ENCODE results near the gene HOXB5. TPM values are rescaled to one million over a fixed set of nuclear protein-coding genes. Genes with fewer than 3 reads are reported as not detected.

Gene HOXB5
- total RNA-seq, 1 donor from 2014 or later = 31.1 TPM

DNA sequence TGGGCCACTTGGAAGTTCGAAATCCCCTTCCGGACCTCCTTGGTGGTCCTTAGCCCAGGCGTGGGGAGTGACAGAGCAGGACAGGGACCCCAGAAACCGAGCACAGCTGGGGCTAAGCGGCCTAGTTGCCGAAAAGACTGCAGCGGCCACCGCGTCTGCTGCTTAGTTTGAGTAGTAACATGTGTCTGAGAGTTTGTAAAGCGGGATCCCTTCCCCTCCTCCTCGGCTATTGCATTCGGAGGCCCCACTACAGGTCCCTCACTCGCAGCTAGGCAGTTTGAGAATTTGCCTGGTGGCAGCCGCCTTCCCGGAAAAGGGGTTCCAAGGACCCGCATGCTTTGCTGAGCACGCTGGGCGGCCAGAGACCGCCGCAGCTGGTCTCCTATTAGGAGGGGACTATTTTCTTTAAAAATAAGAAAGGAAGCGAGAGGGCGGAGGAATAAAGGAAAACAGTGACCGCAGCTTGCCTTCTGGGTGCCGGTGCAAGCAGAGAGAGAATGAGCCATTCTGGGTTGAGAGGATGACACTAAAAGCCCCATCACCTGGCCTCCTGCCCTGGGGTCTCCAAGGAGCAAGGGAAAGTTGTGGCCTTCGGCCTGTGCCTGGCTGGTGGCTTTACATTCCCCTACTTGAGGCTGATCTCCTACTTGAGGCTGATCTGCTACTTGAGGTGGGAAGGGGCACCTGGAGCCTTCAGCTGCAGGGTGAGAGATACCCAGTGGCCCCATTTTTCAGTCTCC is 1.1 kb upstream of the HOXB5 start:
- no peaks in the 10 kb centered on the region for H3K9me3 Mint-ChIP-seq
- peak overlapping the region; percentile 100 for H3K27ac Mint-ChIP-seq
- H3K36me3 Mint-ChIP-seq = peaks cover 22% of the 10 kb centered on the region
- H3K4me1 Mint-ChIP-seq = peaks cover 64% of the 10 kb centered on the region
- no peaks in the 10 kb centered on the region for H3K27me3 Mint-ChIP-seq (ENCODE audit: low read depth)
- DNase-seq (ENCODE audit: low spot score in 2 of 2, unreplicated experiment in 2 of 2) = no peak
- peak overlapping the region; percentile 90 for H3K4me3 Mint-ChIP-seq
- TF ChIP-seq, protein P1, sequence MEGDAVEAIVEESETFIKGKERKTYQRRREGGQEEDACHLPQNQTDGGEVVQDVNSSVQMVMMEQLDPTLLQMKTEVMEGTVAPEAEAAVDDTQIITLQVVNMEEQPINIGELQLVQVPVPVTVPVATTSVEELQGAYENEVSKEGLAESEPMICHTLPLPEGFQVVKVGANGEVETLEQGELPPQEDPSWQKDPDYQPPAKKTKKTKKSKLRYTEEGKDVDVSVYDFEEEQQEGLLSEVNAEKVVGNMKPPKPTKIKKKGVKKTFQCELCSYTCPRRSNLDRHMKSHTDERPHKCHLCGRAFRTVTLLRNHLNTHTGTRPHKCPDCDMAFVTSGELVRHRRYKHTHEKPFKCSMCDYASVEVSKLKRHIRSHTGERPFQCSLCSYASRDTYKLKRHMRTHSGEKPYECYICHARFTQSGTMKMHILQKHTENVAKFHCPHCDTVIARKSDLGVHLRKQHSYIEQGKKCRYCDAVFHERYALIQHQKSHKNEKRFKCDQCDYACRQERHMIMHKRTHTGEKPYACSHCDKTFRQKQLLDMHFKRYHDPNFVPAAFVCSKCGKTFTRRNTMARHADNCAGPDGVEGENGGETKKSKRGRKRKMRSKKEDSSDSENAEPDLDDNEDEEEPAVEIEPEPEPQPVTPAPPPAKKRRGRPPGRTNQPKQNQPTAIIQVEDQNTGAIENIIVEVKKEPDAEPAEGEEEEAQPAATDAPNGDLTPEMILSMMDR (IDR thresholded peaks at IDR 0.05; ENCODE audit: unreplicated experiment) = no peak

DNA sequence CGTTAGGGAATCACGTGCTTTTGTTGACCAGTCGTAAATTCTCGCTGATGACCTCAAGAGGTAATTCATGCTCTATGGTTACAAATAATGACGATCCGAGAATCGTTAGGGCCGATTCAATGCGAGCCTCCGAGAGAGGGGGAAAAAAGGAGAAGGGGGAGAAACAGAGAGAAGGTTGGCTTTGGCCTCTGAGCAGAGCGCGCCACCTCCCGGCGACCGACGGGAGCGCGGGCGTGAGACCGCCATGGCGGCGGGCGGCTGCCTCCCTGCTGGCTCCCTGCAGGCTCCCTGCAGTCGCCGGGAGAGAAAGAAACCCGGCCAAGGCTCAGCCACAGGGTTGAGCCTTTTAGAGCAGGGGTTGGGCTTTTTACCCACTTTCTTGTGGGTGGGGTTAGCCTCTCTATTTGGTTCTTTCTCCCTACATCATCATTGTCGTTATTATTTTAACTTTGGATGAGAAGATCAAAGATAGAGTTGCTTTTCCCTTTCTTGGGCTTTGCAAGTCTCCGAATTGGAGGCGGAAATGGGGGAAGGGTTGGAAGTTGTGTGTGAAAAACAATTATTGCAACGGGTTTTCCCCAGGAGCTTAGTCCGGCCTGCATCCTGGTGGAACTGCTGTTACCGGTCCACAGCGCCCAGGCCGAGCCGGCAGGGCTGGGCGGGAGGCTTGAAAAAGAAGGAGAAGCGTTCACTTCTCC is 410 bp upstream of the HOXB5 start:
- peak; percentile 81 to 96 for DNase-seq (ENCODE audit: low spot score in 2 of 2, unreplicated experiment in 2 of 2)
- no peaks in the 10 kb centered on the region for H3K27me3 Mint-ChIP-seq (ENCODE audit: low read depth)
- H3K9me3 Mint-ChIP-seq = no peaks in the 10 kb centered on the region
- peaks cover 22% of the 10 kb centered on the region for H3K36me3 Mint-ChIP-seq
- H3K4me1 Mint-ChIP-seq = peaks cover 56% of the 10 kb centered on the region
- peak overlapping the region; percentile 100 for H3K27ac Mint-ChIP-seq
- TF ChIP-seq, protein P1 (IDR thresholded peaks at IDR 0.05; ENCODE audit: unreplicated experiment) = peak; percentile 94
- H3K4me3 Mint-ChIP-seq = peak overlapping the region; percentile 90

DNA sequence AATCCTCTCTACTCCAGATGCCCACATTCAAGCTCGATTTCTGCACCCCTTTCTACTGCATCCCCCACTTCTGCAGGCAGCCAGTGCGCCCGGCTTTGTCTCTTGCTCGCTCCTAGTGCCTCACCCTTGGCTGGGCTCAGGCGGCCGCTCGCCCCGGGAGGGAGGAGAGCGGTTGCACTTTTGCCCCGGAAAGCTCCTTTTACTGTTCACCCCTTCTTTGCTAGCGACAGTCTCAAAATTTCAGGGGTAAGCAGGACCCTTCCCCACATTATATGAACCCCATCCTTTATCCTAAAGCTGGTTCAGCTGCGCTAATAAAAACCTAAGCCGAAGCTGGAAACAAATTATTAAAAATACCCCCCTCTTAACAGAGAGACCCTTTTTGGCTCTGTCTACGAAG is 1.0 kb downstream of the HOXB5 start:
- Mint-ChIP-seq H3K4me1 (peaks cover 48% of the 10 kb centered on the region), H3K9me3 (no peaks in the 10 kb centered on the region), H3K27ac (peak overlapping the region; percentile 100), H3K27me3 (ENCODE audit: low read depth) (no peaks in the 10 kb centered on the region), H3K36me3 (peaks cover 26% of the 10 kb centered on the region), H3K4me3 (peak overlapping the region; percentile 90)
- TF ChIP-seq, protein P1 (IDR thresholded peaks at IDR 0.05; ENCODE audit: unreplicated experiment) = no peak
- DNase-seq (ENCODE audit: low spot score in 2 of 2, unreplicated experiment in 2 of 2) = no peak

DNA sequence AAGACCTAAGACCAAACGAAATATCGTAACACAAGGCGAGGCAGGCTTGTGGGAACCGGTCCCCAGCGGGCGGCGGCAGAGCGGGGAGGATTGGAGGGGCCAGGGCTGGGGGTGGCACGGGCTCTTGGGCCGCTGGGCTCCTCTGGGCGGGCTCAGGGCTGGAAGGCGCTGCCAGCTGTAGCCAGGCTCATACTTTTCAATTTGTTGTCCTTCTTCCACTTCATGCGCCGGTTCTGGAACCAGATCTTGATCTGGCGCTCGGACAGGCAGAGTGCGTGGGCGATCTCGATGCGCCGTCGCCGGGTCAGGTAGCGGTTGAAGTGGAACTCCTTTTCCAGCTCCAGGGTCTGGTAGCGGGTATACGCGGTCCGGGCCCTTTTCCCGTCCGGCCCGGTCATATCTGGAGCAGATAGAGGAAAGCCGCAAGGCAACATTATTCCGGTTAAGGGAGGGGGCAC is 1.5 kb downstream of the HOXB5 start:
- H3K36me3 Mint-ChIP-seq = peaks cover 30% of the 10 kb centered on the region
- H3K27me3 Mint-ChIP-seq (ENCODE audit: low read depth) = no peaks in the 10 kb centered on the region
- no peak for DNase-seq (ENCODE audit: low spot score in 2 of 2, unreplicated experiment in 2 of 2)
- H3K4me1 Mint-ChIP-seq = peaks cover 52% of the 10 kb centered on the region
- H3K27ac Mint-ChIP-seq = peak overlapping the region; percentile 100
- peak overlapping the region; percentile 90 for H3K4me3 Mint-ChIP-seq
- TF ChIP-seq, protein P1 (IDR thresholded peaks at IDR 0.05; ENCODE audit: unreplicated experiment) = no peak
- no peaks in the 10 kb centered on the region for H3K9me3 Mint-ChIP-seq

DNA sequence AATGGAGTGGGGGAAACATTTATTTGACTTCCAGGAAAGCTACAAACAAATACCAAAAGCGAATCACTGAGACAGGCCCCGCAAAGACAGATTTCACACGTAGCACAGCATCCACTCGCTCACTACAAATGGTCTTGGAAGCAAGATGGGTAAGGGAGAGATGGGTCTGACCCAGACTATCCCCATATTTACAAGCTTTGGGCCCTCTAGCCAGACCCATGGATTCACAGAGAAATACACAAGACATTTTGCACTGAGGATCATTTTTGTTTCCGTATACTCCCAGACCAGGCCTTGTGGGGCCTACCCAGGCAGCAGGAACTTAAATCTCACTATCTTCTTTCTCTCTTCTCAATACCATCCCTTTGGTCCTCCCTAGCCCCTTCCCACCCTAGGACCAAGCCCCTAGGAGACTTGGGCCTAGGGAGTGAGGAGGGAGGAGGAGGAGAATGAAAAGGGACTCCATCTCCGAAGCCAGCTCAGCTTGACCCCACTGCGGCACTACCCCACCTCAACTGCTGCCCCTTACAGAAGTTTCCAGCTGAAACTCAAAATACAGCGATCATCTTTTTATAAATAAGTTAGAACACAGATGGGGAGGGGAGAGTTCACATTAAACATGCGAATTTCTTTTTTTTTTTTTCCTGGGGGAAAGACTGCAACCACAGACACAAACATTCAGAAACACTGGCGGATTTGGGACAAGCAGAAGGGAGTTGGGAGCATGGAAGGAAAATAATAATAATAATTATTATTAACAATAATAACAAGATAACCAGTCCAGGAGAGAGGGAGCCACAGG is 2.1 kb downstream of the HOXB5 start:
- H3K27ac Mint-ChIP-seq = peak overlapping the region; percentile 100
- H3K4me3 Mint-ChIP-seq = peak overlapping the region; percentile 90
- no peak for DNase-seq (ENCODE audit: low spot score in 2 of 2, unreplicated experiment in 2 of 2)
- no peaks in the 10 kb centered on the region for H3K27me3 Mint-ChIP-seq (ENCODE audit: low read depth)
- H3K36me3 Mint-ChIP-seq = peaks cover 33% of the 10 kb centered on the region
- no peaks in the 10 kb centered on the region for H3K9me3 Mint-ChIP-seq
- TF ChIP-seq, protein P1 (IDR thresholded peaks at IDR 0.05; ENCODE audit: unreplicated experiment) = no peak
- H3K4me1 Mint-ChIP-seq = peaks cover 53% of the 10 kb centered on the region

Data from mesothelial cell of epicardium (in vitro differentiated cells).